GM12891 (cell line): ENCODE measurements around the gene ENOSF1.

ENCODE experiments used
- DNase-seq: peaks from one replicate; pipeline ENCODE4 v3.0.0; 2011; ENCODE audit warnings: low spot score; ENCODE audit not compliant: insufficient read length
- FAIRE-seq: peaks from 2 replicates; lab custom pipeline; 2011; peaks lifted over from hg19 to GRCh38; lab: Jason Lieb, UNC
- PAX5 ChIP-seq: IDR thresholded peaks from 2 replicates; pipeline ENCODE4 v1.6.1; 2011; ENCODE audit warnings: low read length, moderate library complexity, mild to moderate bottlenecking; ENCODE audit not compliant: insufficient read depth, severe bottlenecking
- POLR2A ChIP-seq: IDR thresholded peaks from 2 replicates; pipeline ENCODE4 v1.6.1; 2011; ENCODE audit warnings: low read depth, low read length, control low read depth
- POLR2AphosphoS5 ChIP-seq: IDR thresholded peaks from 2 replicates; pipeline ENCODE4 v1.6.1; 2011; ENCODE audit warnings: low read depth, low read length, control low read depth
- POU2F2 ChIP-seq: IDR thresholded peaks from 2 replicates; pipeline ENCODE4 v1.6.1; 2011; ENCODE audit warnings: low read depth, mild to moderate bottlenecking, control low read depth, low read length, moderate library complexity
- SPI1 ChIP-seq: IDR thresholded peaks from 2 replicates; pipeline ENCODE4 v1.6.1; 2011; ENCODE audit warnings: low read depth, low read length, control low read depth
- TAF1 ChIP-seq: IDR thresholded peaks from 2 replicates; pipeline ENCODE4 v1.6.1; 2011; ENCODE audit warnings: low read depth, low read length, control low read depth

Gene ENOSF1

DNA sequence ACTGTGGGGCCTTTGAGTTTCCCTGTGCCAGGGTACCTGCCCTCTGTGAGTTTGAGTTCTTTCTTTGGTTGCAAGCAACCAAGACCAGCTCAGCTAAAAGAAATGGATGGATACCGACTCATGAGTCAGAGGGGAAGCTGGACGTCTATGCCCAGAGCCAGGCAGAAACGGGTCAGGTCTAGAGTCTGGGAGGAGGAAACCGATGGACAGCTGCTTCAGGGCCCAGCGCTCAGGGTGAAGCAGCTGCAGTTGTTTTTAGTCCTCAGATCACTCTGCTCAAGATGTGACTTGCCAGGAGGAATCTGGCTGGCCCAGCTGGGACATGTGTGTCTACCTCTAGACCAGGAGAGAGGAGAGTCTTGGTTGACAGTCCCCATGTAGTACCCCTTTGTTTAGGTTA, 65.1 kb downstream of the ENOSF1 start:
- FAIRE-seq (no peak), DNase-seq (no peak)
- TF ChIP-seq POU2F2 = no peak
- no peak for TF ChIP-seq SPI1
- TF ChIP-seq POLR2A = no peak
- TF ChIP-seq PAX5 = no peak
- TF ChIP-seq TAF1 = no peak
- TF ChIP-seq POLR2AphosphoS5 = no peak

- TF ChIP-seq TAF1 (no peak), PAX5 (no peak), SPI1 (no peak)
- DNase-seq = no peak
- peak; percentile 89 for FAIRE-seq
Measured at GRCh38 chr18:644395-645004, 67.9 kb downstream of the ENOSF1 start.

GRCh38 chr18:641224-641623, 71.2 kb downstream of the ENOSF1 start:
- DNase-seq (no peak), FAIRE-seq (no peak)
- TF ChIP-seq POLR2A (no peak), TAF1 (no peak), PAX5 (no peak), POU2F2 (no peak), SPI1 (no peak), POLR2AphosphoS5 (no peak)

DNA sequence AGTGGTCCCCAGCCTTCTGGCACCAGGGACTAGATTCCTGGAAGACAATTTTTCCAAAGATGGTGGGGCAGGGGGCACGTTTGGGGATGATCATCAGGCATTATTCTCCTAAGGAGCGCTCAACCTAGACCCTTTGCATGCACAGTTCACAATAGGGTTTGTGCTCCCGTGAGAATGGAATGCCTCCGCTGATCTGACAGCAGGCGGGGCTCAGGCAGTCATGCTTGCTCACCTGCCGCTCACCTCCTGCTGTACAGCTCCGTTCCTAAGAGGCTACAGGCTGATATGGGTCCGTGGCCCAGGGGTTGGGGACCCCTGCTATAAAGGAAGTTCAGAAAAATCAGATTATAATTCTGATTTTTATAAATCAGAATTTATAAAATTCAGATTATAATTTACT, 77.3 kb downstream of the ENOSF1 start:
- FAIRE-seq = no peak
- DNase-seq = no peak

GRCh38 chr18:634551-635045, 77.8 kb downstream of the ENOSF1 start:
- no peak for DNase-seq

More for the DNA sequence above, 77.3 kb downstream of the ENOSF1 start:
- TF ChIP-seq POLR2AphosphoS5 = no peak
- no peak for TF ChIP-seq PAX5
- no peak for TF ChIP-seq POU2F2

GRCh38 chr18:631560-631959, 80.9 kb downstream of the ENOSF1 start:
- DNase-seq = no peak
- TF ChIP-seq PAX5 (no peak), TAF1 (no peak), SPI1 (no peak), POU2F2 (no peak), POLR2AphosphoS5 (no peak), POLR2A (no peak)
- no peak for FAIRE-seq

More at GRCh38 chr18:634551-635045, 77.8 kb downstream of the ENOSF1 start:
- TF ChIP-seq POU2F2 (no peak), SPI1 (no peak), PAX5 (no peak), POLR2AphosphoS5 (no peak), POLR2A (no peak), TAF1 (no peak)
- no peak for FAIRE-seq

DNA sequence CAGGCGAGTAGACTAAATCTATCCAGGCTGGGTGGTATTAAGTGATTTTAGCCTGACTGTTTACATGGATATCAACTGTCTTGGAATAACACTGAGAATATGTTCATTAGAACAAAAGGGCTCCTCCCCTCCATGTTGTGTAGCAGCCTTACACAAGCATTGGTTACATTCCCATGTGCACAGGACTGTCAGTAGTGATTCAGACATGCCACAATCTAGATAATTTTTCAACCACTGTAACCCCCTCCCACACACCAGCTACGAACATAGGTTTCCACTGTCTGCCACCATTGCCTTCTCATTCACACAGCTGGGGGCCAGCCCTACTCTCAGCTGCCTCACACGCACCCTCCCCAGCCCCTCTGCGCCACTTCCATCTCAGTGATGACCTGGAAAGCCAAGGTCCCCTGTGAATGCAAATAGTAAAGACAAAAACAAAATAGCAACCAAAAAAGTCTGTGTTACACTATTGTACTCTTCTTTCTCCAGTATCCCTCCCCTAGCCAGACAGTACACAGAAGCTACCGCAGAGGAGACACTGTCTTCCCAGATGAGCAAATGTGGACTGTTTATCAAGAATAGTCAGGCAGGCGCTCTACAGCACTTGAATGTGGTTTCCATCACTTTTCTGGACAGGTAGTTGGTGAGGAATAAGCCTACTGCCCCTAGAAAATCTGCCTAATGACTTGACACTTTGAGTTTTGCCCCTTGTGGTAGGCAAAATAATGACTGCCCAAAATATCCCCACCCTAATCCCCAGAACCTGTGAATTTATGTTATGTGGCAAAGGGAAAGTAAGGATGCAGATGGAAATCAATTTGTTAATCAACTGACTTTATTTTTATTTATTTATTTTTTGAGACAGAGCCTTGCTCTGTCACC, 82.9 kb downstream of the ENOSF1 start:
- no peak for DNase-seq
- FAIRE-seq = no peak

GRCh38 chr18:627231-627630, 85.2 kb downstream of the ENOSF1 start:
- FAIRE-seq (no peak), DNase-seq (no peak)
- no peak for TF ChIP-seq TAF1
- no peak for TF ChIP-seq POLR2AphosphoS5
- no peak for TF ChIP-seq POU2F2
- TF ChIP-seq SPI1 = no peak
- TF ChIP-seq PAX5 = no peak
- TF ChIP-seq POLR2A = no peak

More for the DNA sequence above, 82.9 kb downstream of the ENOSF1 start:
- TF ChIP-seq POU2F2 = no peak
- TF ChIP-seq PAX5 = no peak
- no peak for TF ChIP-seq TAF1
- no peak for TF ChIP-seq SPI1
- TF ChIP-seq POLR2A = no peak
- TF ChIP-seq POLR2AphosphoS5 = no peak

DNA sequence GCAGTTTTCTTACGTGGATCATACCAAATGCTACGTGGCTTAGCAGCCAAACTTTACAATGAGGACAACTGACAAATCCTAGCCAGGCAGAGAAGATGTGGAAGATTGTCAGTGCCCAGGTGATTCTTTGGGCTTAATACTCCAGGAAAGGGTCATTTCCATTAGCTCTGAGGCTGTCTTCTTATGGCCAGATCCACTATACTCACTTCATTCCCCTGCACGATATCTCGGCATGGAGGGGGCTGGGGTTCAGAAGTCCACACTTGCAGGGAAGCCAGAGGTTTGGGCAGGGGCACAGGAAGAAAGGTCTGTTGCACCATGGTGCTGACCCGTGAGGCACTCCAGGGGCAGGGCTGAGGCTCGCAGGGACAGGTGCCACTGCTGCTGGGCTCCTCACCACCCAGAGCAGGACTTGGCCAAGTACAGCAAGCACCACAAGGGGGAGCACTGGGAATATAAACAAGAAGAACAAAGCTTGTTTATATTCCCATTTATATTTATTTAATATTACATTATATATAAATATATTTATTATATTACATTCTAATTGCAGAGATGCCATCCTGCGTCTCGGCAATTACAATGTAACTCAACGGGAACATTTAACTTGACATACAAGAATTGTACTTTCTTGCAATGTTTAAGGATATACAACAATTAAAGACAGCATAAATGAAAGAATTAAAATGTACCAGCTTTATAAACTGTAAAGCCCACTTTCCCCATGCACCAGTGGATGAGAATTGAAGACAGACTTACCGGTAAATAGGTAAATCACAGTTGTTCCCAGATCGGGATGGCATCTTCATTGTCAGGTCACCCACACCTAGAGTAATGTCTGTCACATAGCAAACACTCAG, 88.4 kb downstream of the ENOSF1 start:
- TF ChIP-seq POU2F2 (no peak), PAX5 (no peak), SPI1 (no peak), TAF1 (no peak), POLR2A (no peak), POLR2AphosphoS5 (no peak)
- FAIRE-seq (peak; percentile 26), DNase-seq (no peak)
